DND-41 (cell line): ENCODE results near the gene FUOM.

Source experiments
- EZH2 ChIP-seq: IDR thresholded peaks from 3 replicates; pipeline ENCODE4 v1.6.1; 2012; ENCODE audit warnings: borderline replicate concordance, low read depth, mild to moderate bottlenecking, moderate library complexity, low read length, inconsistent platforms; ENCODE audit not compliant: severe bottlenecking
- TF ChIP-seq, protein P1 (sequence below): IDR thresholded peaks from 2 replicates; pipeline ENCODE4 v1.5.1; 2012; ENCODE audit warnings: borderline replicate concordance, low read length, moderate library complexity, mild to moderate bottlenecking; ENCODE audit not compliant: poor library complexity, severe bottlenecking; ENCODE audit errors: extremely low read depth

DNA sequence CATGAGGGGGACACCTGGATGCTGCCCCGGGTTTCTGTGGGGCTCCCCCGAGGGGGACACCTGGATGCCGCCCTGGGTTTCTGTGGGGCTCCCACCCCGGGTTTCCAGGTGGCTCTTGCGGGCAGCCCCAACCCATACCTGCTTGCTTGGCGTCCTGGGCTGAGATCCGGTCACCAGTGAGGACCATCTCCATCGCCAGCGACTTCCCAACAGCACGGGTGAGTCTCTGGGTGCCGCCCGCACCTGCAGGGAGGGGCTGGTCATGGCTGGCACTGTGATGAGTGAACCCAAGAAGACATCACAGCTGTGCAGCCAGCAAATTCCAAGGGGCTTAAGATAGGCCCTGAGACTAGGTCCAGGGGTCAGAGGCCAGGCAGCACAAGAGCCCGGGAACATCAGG, 8.9 kb upstream of the FUOM start:
- TF ChIP-seq, protein P1, sequence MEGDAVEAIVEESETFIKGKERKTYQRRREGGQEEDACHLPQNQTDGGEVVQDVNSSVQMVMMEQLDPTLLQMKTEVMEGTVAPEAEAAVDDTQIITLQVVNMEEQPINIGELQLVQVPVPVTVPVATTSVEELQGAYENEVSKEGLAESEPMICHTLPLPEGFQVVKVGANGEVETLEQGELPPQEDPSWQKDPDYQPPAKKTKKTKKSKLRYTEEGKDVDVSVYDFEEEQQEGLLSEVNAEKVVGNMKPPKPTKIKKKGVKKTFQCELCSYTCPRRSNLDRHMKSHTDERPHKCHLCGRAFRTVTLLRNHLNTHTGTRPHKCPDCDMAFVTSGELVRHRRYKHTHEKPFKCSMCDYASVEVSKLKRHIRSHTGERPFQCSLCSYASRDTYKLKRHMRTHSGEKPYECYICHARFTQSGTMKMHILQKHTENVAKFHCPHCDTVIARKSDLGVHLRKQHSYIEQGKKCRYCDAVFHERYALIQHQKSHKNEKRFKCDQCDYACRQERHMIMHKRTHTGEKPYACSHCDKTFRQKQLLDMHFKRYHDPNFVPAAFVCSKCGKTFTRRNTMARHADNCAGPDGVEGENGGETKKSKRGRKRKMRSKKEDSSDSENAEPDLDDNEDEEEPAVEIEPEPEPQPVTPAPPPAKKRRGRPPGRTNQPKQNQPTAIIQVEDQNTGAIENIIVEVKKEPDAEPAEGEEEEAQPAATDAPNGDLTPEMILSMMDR = no peak
- no peak for TF ChIP-seq EZH2
